ENCODE measurements around the gene IRF5.

DNA sequence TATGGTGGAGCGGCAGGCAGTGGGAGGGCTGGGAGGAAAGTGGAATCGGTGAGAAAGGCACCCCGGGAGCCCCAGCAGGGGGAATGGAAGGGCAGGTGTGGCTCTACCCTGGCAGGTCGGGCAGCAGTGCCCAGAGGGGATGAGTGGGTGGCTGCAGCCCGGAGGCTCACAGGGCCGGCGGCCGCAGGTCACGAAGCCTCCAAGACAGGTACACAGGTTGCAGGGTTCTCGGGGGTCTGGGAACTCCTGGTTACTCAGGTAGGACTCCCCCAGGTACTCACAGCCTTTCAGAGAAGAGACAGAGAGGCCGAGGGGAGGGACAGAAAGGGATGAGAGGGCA is 49.0 kb upstream of the IRF5 start:
- TF ChIP-seq, protein P1, sequence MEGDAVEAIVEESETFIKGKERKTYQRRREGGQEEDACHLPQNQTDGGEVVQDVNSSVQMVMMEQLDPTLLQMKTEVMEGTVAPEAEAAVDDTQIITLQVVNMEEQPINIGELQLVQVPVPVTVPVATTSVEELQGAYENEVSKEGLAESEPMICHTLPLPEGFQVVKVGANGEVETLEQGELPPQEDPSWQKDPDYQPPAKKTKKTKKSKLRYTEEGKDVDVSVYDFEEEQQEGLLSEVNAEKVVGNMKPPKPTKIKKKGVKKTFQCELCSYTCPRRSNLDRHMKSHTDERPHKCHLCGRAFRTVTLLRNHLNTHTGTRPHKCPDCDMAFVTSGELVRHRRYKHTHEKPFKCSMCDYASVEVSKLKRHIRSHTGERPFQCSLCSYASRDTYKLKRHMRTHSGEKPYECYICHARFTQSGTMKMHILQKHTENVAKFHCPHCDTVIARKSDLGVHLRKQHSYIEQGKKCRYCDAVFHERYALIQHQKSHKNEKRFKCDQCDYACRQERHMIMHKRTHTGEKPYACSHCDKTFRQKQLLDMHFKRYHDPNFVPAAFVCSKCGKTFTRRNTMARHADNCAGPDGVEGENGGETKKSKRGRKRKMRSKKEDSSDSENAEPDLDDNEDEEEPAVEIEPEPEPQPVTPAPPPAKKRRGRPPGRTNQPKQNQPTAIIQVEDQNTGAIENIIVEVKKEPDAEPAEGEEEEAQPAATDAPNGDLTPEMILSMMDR (IDR thresholded peaks at IDR 0.05; ENCODE audit: low read depth, low read length, poor library complexity, severe bottlenecking): no peak
- no peak for TF ChIP-seq EZH2phosphoT487 (IDR thresholded peaks at IDR 0.05; ENCODE audit: borderline replicate concordance, low read length)
